Measurements from ENCODE around the gene KIAA0319L.

The KIAA0319L gene

DNA sequence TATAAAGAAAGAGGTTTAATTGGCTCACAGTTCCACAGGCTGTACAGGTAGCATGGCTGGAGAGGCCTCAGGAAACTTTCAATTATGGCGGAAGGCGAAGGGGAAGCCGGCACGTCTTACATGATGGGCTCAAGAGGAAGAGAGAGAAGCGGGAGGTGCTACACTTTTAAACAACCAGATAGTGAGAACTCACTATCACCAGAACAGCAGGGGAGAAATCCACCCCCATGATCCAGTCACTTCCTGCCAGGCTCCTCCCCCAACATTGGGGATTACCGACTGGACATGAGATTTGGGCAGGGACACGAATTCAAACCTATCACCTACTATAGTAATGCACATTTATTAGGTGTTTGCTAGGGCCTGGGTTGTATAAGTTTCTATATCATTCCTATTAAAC lies 170.9 kb downstream of the KIAA0319L start:
- peaks cover 52% of the 10 kb centered on the region for H3K36me3 ChIP-seq (ENCODE audit: insufficient read depth, low read length)
- H3K4me2 ChIP-seq (ENCODE audit: low read length): no peak overlapping the region
- no peaks in the 10 kb centered on the region for H3K27me3 ChIP-seq (ENCODE audit: control insufficient read depth, insufficient read depth, low read length)
- no peaks in the 10 kb centered on the region for H3K4me1 ChIP-seq (ENCODE audit: control insufficient read depth, insufficient read depth, low read length)
- no peaks in the 10 kb centered on the region for H3K9me3 ChIP-seq (replicated peaks; ENCODE audit: low read length)
- no peak overlapping the region for H3K4me3 ChIP-seq (ENCODE audit: low read length)
- H3K9ac ChIP-seq (ENCODE audit: low read depth, low read length): no peak overlapping the region
